ENCODE results near the gene BORCS6.

Gene BORCS6

GRCh38 chr17:8142158-8142886, 47.7 kb downstream of the BORCS6 start:
- no peak for DNase-seq (ENCODE audit: low read depth in 2 of 2)

GRCh38 chr17:8141741-8142140, 48.2 kb downstream of the BORCS6 start:
- no peak for DNase-seq (ENCODE audit: low read depth in 2 of 2)

- no peak for DNase-seq (ENCODE audit: low read depth in 2 of 2)
These were observed 48.9 kb downstream of the BORCS6 start for GRCh38 chr17:8141045-8141444.

- no peak for DNase-seq (ENCODE audit: low read depth in 2 of 2)
These were observed 49.6 kb downstream of the BORCS6 start for GRCh38 chr17:8140065-8141029.

- DNase-seq (ENCODE audit: low read depth in 2 of 2), result peak; percentile 91 to 97
These were observed 51.2 kb downstream of the BORCS6 start for GRCh38 chr17:8138672-8139371.

- DNase-seq (ENCODE audit: low read depth in 2 of 2), result no peak
These were observed 51.7 kb downstream of the BORCS6 start for GRCh38 chr17:8138374-8138671.

All from stimulated activated CD8-positive, alpha-beta memory T cell treated with anti-CD3 and anti-CD28 coated beads, Interleukin-2, amount 100 ng/mL, for 48 hours (primary cell).